IMR-90 (cell line): ENCODE data around the gene TIMM13. TPM values are rescaled to one million over a fixed set of nuclear protein-coding genes. Genes with fewer than 3 reads are reported as not detected.

Source experiments
- ATAC-seq: fragments of 200-7000 bp; cut with Tn5 transposase; 2 replicates; pipeline ENCODE4 v1.9.1; 2020; ENCODE audit warnings: low read depth, mild to moderate bottlenecking, moderate library complexity
- BruUV-seq: library from RNA; stranded (reverse); fragments of 400-500 nt; replicated peaks from 2 replicates; lab custom pipeline; 2021; lab: Mats Ljungman, UMichigan
- CTCF ChIA-PET: fragments of 300-600 bp; formaldehyde crosslinking; extraction: SDS; loops from one replicate; lab custom pipeline; 2021; ENCODE audit warnings: antibody characterized with exemption; lab: Yijun Ruan, JAX
- POLR2A ChIA-PET: fragments of 300-600 bp; sonication (Branson Sonifier 250); formaldehyde crosslinking; loops from one replicate; lab custom pipeline; 2022; ENCODE audit warnings: antibody characterized with exemption; ENCODE audit not compliant: unreplicated experiment; lab: Charles Lee
- DNase-seq: peaks from one replicate; pipeline ENCODE4 v3.0.0; 2013
- H2AFZ ChIP-seq: replicated peaks from 2 replicates; pipeline ENCODE3; 2013; ENCODE audit warnings: low read length, mild to moderate bottlenecking; ENCODE audit not compliant: poor library complexity
- H2AK5ac ChIP-seq: 2 replicates; pipeline ENCODE4 v1.6.1; 2013; ENCODE audit warnings: low read depth, low read length, inconsistent platforms
- H2AK9ac ChIP-seq: replicated peaks from 2 replicates; pipeline ENCODE3; 2013; ENCODE audit warnings: mild to moderate bottlenecking, low read depth, low read length, moderate library complexity; ENCODE audit not compliant: poor library complexity
- H2BK120ac ChIP-seq: 2 replicates; pipeline ENCODE4 v1.6.1; 2013; ENCODE audit warnings: low read depth, low read length, inconsistent platforms
- H2BK15ac ChIP-seq: 3 replicates; pipeline ENCODE4 v1.6.1; 2013; ENCODE audit warnings: low read depth, low read length, inconsistent platforms
- H2BK20ac ChIP-seq: 2 replicates; pipeline ENCODE4 v1.6.1; 2013; ENCODE audit warnings: low read depth, mild to moderate bottlenecking, inconsistent platforms, low read length, moderate library complexity
- H2BK5ac ChIP-seq: 2 replicates; pipeline ENCODE4 v1.6.1; 2013; ENCODE audit warnings: mild to moderate bottlenecking, low read depth, low read length, inconsistent platforms; ENCODE audit not compliant: poor library complexity, severe bottlenecking
- H3K14ac ChIP-seq: replicated peaks from 2 replicates; pipeline ENCODE4 v1.6.1; 2013; ENCODE audit warnings: low read depth, low read length, inconsistent platforms
- H3K18ac ChIP-seq: 2 replicates; pipeline ENCODE4 v1.6.1; 2013; ENCODE audit warnings: low read depth, low read length, control low read depth
- H3K23ac ChIP-seq: 2 replicates; pipeline ENCODE4 v1.6.1; 2013; ENCODE audit warnings: low read depth, low read length, inconsistent platforms
- H3K27ac ChIP-seq: 2 replicates; pipeline ENCODE4 v1.5.1; 2013; ENCODE audit warnings: mild to moderate bottlenecking, control low read depth, low read length; ENCODE audit not compliant: insufficient read depth
- H3K27me3 ChIP-seq: 2 replicates; pipeline ENCODE4 v1.6.1; 2013; ENCODE audit warnings: low read length; ENCODE audit not compliant: control insufficient read depth, insufficient read depth
- H3K36me3 ChIP-seq: 2 replicates; pipeline ENCODE4 v1.6.1; 2013; ENCODE audit warnings: low read length, mixed read lengths; ENCODE audit not compliant: control insufficient read depth, insufficient read depth
- H3K4ac ChIP-seq: 2 replicates; pipeline ENCODE4 v1.6.1; 2013; ENCODE audit warnings: low read depth, low read length, inconsistent platforms
- H3K4me1 ChIP-seq: 2 replicates; pipeline ENCODE4 v1.6.1; 2013; ENCODE audit warnings: low read length, mixed read lengths; ENCODE audit not compliant: control insufficient read depth, insufficient read depth
- H3K4me2 ChIP-seq: 2 replicates; pipeline ENCODE4 v1.6.1; 2013; ENCODE audit warnings: low read depth, mild to moderate bottlenecking, control low read depth, low read length, moderate library complexity
- H3K4me3 ChIP-seq: 2 replicates; pipeline ENCODE4 v1.5.1; 2013; ENCODE audit warnings: low read depth, mild to moderate bottlenecking, control low read depth, low read length, moderate library complexity; ENCODE audit not compliant: insufficient read depth
- H3K56ac ChIP-seq: 2 replicates; pipeline ENCODE4 v1.6.1; 2013; ENCODE audit warnings: low read length, inconsistent platforms; ENCODE audit not compliant: insufficient read depth; ENCODE audit errors: extremely low read depth
- H3K79me1 ChIP-seq, 2 experiments: 2 replicates each; pipeline ENCODE4 v1.6.1; 2013; ENCODE audit warnings: low read length in 2 of 2, inconsistent platforms in 1 of 2, low read depth in 1 of 2
- H3K9ac ChIP-seq: 2 replicates; pipeline ENCODE4 v1.6.1; 2013; ENCODE audit warnings: low read depth, low read length, control low read depth
- H3K9me1 ChIP-seq: 2 replicates; pipeline ENCODE4 v1.6.1; 2013; ENCODE audit warnings: low read length, inconsistent platforms; ENCODE audit not compliant: insufficient read depth
- H3K9me3 ChIP-seq: 2 replicates; pipeline ENCODE4 v1.6.1; 2013; ENCODE audit warnings: low read length; ENCODE audit not compliant: control insufficient read depth, insufficient read depth
- H4K20me1 ChIP-seq: 2 replicates; pipeline ENCODE4 v1.6.1; 2013; ENCODE audit warnings: low read length, inconsistent platforms; ENCODE audit not compliant: insufficient read depth
- H4K5ac ChIP-seq: 2 replicates; pipeline ENCODE4 v1.6.1; 2013; ENCODE audit warnings: mild to moderate bottlenecking, low read depth, low read length, control low read depth
- H4K8ac ChIP-seq, 2 experiments: 2 replicates each; pipeline ENCODE4 v1.6.1; 2013; ENCODE audit warnings: low read depth in 2 of 2, low read length in 2 of 2, control low read depth in 1 of 2, inconsistent platforms in 1 of 2
- H4K91ac ChIP-seq: 2 replicates; pipeline ENCODE4 v1.6.1; 2013; ENCODE audit warnings: low read depth, low read length, inconsistent platforms; ENCODE audit not compliant: insufficient read depth
- CHD1 ChIP-seq: IDR thresholded peaks from 2 replicates; pipeline ENCODE4 v1.6.1; 2012; ENCODE audit warnings: low read depth, low read length, improper control_type of control experiment
- CTCF ChIP-seq: conservative IDR thresholded peaks from 2 replicates; pipeline ENCODE4 v1.5.1; 2012; ENCODE audit warnings: mild to moderate bottlenecking, low read depth, low read length, improper control_type of control experiment
- MAZ ChIP-seq: IDR thresholded peaks from 2 replicates; pipeline ENCODE4 v1.6.1; 2012; ENCODE audit warnings: low read depth, mild to moderate bottlenecking, low read length, improper control_type of control experiment, moderate library complexity, borderline replicate concordance
- POLR2A ChIP-seq: IDR thresholded peaks from 2 replicates; pipeline ENCODE4 v1.6.1; 2012; ENCODE audit warnings: mild to moderate bottlenecking, low read depth, low read length
- WGBS, 2 experiments: methylation state at CpG; one replicate each; pipeline versions ENCODE4 v1.1.5 to v1.1.7; 2013; ENCODE audit warnings: missing lambda C conversion rate in 2 of 2; ENCODE audit not compliant: insufficient read length in 1 of 2; ENCODE audit errors: extremely low coverage in 2 of 2; 5-methylcytosine and 5-hydroxymethylcytosine counted together
- dilution Hi-C: fragments of 300-500 bp; cut with HindIII; formaldehyde crosslinking; loops from one replicate; pipeline ENCODE4 v1.14.3; 2018; ENCODE audit warnings: low sequenced_read_pairs; ENCODE audit not compliant: unreplicated experiment
- in situ Hi-C: fragments of 300-500 bp; cut with MboI; formaldehyde crosslinking; loops from 3 replicates; pipeline ENCODE4 v1.14.3; 2019; ENCODE audit warnings: low sequenced_read_pairs, inconsistent platforms, mixed read lengths
- intact Hi-C: fragments of 100-400 bp; cut with micrococcal nuclease; formaldehyde crosslinking; loops from 2 replicates; pipeline ENCODE4 v1.10.0; 2022
- polyA plus RNA-seq, 3 experiments: library from polyadenylated mRNA; depleted of rRNA; stranded (reverse); fragments of >200 nt; gene quantifications; 2 replicates each; pipeline ENCODE4 v1.2.3, GENCODE V29; 2012; ENCODE audit warnings: low replicate concordance in 1 of 3
- total RNA-seq: library from RNA; depleted of rRNA; stranded (reverse); fragments of >200 nt; gene quantifications from 2 replicates; pipeline ENCODE4 v1.2.3, GENCODE V29; 2012

TIMM13 gene
- total and polyA plus RNA-seq, 2 of the 4 experiments (the other 2 are of a cell fraction), result 21.0 to 62.3 TPM

- Histone ChIP-seq H3K4ac (peak overlapping the region; percentile 83), H3K27ac (peak overlapping the region; percentile 76), H3K9me3 (no peaks in the 10 kb centered on the region), H4K91ac (no peak overlapping the region; the same call in 1 of the 2 replicates), H2AK9ac (peak overlapping the region; percentile 92), H3K56ac (peak overlapping the region; percentile 78), H3K9ac (peak overlapping the region; percentile 87), H3K23ac (peak overlapping the region; percentile 83), H3K4me1 (peaks cover 4% of the 10 kb centered on the region; the same call in 1 of the 2 replicates), H3K9me1 (no peaks in the 10 kb centered on the region), H3K4me3 (peak overlapping the region; percentile 84), H4K20me1 (peaks cover 36% of the 10 kb centered on the region), H2AK5ac (peak overlapping the region; percentile 20), H4K8ac (peak overlapping the region in 1 of 2 experiments; percentile 27; a peak in 2 of 4 replicates), H3K36me3 (peaks cover 4% of the 10 kb centered on the region; the same call in 1 of the 2 replicates), H3K14ac (peak overlapping the region; percentile 92), H2BK20ac (no peak overlapping the region), H3K4me2 (peak overlapping the region; percentile 85), H2AFZ (peak overlapping the region; percentile 16), H4K5ac (no peak overlapping the region), H3K79me1 (peaks cover 0 to 19% of the 10 kb centered on the region in 2 experiments; a peak in 1 of 4 replicates), H3K18ac (no peak overlapping the region), H2BK5ac (peak overlapping the region; percentile 85), H2BK15ac (no peak overlapping the region), H2BK120ac (peak overlapping the region; percentile 7; the same call in 1 of the 2 replicates), H3K27me3 (no peaks in the 10 kb centered on the region)
- TF ChIP-seq POLR2A (peak; percentile 2; the same call in 1 of the 2 replicates), CHD1 (peak; percentile 23), MAZ (peak; percentile 51; the same call in 1 of the 2 replicates), CTCF (no peak)
- ChIA-PET CTCF (interaction anchor here (0.6 to 2.1 kb wide), 6 partner anchors 67 to 160 kb away, joined by 3 to 16 read pairs (median 4); no protein-coding TSS in a partner anchor), POLR2A (interaction anchor here (0.5 to 3.3 kb wide), 14 partner anchors 13 to 160 kb away, joined by 3 to 63 read pairs (median 8); no protein-coding TSS in a partner anchor)
- BruUV-seq, result TSS peak; percentile 97
- dilution Hi-C loops, result no loop called here
- intact Hi-C loops, result loop anchor here (1.0 to 10.0 kb wide), 2 partner anchors 67 to 268 kb away; partner anchors contain the start of gene SLC39A3
- 0% methylated on average over 19 of the region's 42 CpGs; no CpG with 5 or more reads in 1 of the 2 experiments for WGBS, 2 experiments
- in situ Hi-C loops, result loop anchor here (5.0 kb wide), 1 partner anchor 61 kb away; no protein-coding TSS in a partner anchor
- ATAC-seq (peak; percentile 5), DNase-seq (peak; percentile 74)
Measured at GRCh38 chr19:2476451-2477140, 49.2 kb upstream of the TIMM13 start.
